ENCODE measurements around the gene AUNIP.

GRCh38 chr1:25862785-25863485, 3.7 kb upstream of the AUNIP start:
- TF ChIP-seq, protein P1, sequence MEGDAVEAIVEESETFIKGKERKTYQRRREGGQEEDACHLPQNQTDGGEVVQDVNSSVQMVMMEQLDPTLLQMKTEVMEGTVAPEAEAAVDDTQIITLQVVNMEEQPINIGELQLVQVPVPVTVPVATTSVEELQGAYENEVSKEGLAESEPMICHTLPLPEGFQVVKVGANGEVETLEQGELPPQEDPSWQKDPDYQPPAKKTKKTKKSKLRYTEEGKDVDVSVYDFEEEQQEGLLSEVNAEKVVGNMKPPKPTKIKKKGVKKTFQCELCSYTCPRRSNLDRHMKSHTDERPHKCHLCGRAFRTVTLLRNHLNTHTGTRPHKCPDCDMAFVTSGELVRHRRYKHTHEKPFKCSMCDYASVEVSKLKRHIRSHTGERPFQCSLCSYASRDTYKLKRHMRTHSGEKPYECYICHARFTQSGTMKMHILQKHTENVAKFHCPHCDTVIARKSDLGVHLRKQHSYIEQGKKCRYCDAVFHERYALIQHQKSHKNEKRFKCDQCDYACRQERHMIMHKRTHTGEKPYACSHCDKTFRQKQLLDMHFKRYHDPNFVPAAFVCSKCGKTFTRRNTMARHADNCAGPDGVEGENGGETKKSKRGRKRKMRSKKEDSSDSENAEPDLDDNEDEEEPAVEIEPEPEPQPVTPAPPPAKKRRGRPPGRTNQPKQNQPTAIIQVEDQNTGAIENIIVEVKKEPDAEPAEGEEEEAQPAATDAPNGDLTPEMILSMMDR (IDR thresholded peaks at IDR 0.05) = no peak
- TF ChIP-seq POLR2A (IDR thresholded peaks at IDR 0.05) (no peak), POLR2AphosphoS5 (IDR thresholded peaks at IDR 0.05; ENCODE audit: insufficient read depth in 1 of 2, low read depth in 1 of 2) (no peak)
